HCT116 (cell line): Measurements from ENCODE around the gene CFAP46.

ENCODE experiments used
- CTCF ChIP-seq, 3 experiments: fragments of 200-600 bp in 1 of 3; sonication (generic) in 1 of 3; IDR thresholded peaks in 2 of 3; conservative IDR thresholded peaks in 1 of 3; 2 replicates each; pipeline ENCODE4 v1.5.1; 2012 to 2017; ENCODE audit warnings: low read depth in 2 of 3, low read length in 2 of 3, antibody characterized with exemption in 1 of 3, borderline replicate concordance in 1 of 3, control low read depth in 1 of 3, mild to moderate bottlenecking in 1 of 3, mixed read lengths in 1 of 3, mixed run types in 1 of 3, moderate library complexity in 1 of 3; ENCODE audit not compliant: insufficient read depth in 1 of 3
- POLR2AphosphoS5 ChIP-seq: IDR thresholded peaks from 2 replicates; pipeline ENCODE4 v1.6.1; 2011; ENCODE audit warnings: mild to moderate bottlenecking, low read depth, low read length, moderate library complexity

- TF ChIP-seq CTCF (IDR thresholded peaks at IDR 0.05 in 2 of 3, conservative IDR thresholded peaks at IDR 0.05 in 1 of 3; ENCODE audit: borderline replicate concordance in 1 of 3, insufficient read depth in 1 of 3, low read depth in 2 of 3, low read length in 2 of 3) = no peak
- no peak for TF ChIP-seq POLR2AphosphoS5
Observed at GRCh38 chr10:132927824-132928223, 14.5 kb downstream of the CFAP46 start.
